Karpas-422 (cell line): Measurements from ENCODE around the gene TTC23. TPM values are rescaled to one million over a fixed set of nuclear protein-coding genes. Genes with fewer than 3 reads are reported as not detected.

Source experiments
- DNase-seq: peaks from one replicate; pipeline ENCODE4 v3.0.0-alpha.2; 2015
- H2AFZ ChIP-seq: fragments of 200-600 bp; sonication (generic); 2 replicates; pipeline ENCODE4 v1.6.1; 2014; ENCODE audit warnings: antibody characterized with exemption, low read length, mixed read lengths
- H3K27ac ChIP-seq: fragments of 200-600 bp; sonication (generic); 2 replicates; pipeline ENCODE4 v1.5.1; 2014; ENCODE audit warnings: mild to moderate bottlenecking, low read length, moderate library complexity
- H3K27me3 ChIP-seq: fragments of 200-600 bp; sonication (generic); 2 replicates; pipeline ENCODE4 v1.6.1; 2014; ENCODE audit warnings: low read length, mixed read lengths
- H3K36me3 ChIP-seq: fragments of 200-600 bp; sonication (generic); 2 replicates; pipeline ENCODE4 v1.6.1; 2014; ENCODE audit warnings: low read length, mixed read lengths; ENCODE audit not compliant: insufficient read depth
- H3K4me1 ChIP-seq: fragments of 200-600 bp; sonication (generic); 2 replicates; pipeline ENCODE4 v1.6.1; 2014; ENCODE audit warnings: mild to moderate bottlenecking, low read length, mixed read lengths
- H3K4me2 ChIP-seq: fragments of 200-600 bp; sonication (generic); 2 replicates; pipeline ENCODE4 v1.6.1; 2014; ENCODE audit warnings: low read length, low read depth, mild to moderate bottlenecking; ENCODE audit not compliant: poor library complexity, severe bottlenecking
- H3K4me3 ChIP-seq: fragments of 200-600 bp; sonication (generic); 2 replicates; pipeline ENCODE4 v1.5.1; 2014; ENCODE audit warnings: mild to moderate bottlenecking, antibody characterized with exemption, low read length, mixed read lengths
- H3K79me2 ChIP-seq: fragments of 200-600 bp; sonication (generic); 2 replicates; pipeline ENCODE4 v1.6.1; 2014; ENCODE audit warnings: mild to moderate bottlenecking, low read length, mixed read lengths
- H3K9ac ChIP-seq: fragments of 200-600 bp; sonication (generic); 2 replicates; pipeline ENCODE4 v1.6.0; 2014; ENCODE audit warnings: low read length
- H3K9me2 ChIP-seq: fragments of 200-600 bp; sonication (generic), shearing (Covaris generic); replicated peaks from 2 replicates; pipeline ENCODE4 v1.6.0; 2014; ENCODE audit warnings: mild to moderate bottlenecking, low read length, moderate library complexity; ENCODE audit not compliant: insufficient read depth
- H3K9me3 ChIP-seq: fragments of 300-700, 200-600 bp; sonication (generic); 2 replicates; pipeline ENCODE4 v1.6.1; 2014; ENCODE audit warnings: low read length, mixed read lengths
- H4K20me1 ChIP-seq: fragments of 200-600 bp; sonication (generic); 2 replicates; pipeline ENCODE4 v1.6.1; 2014; ENCODE audit warnings: mild to moderate bottlenecking, antibody characterized with exemption, low read length, low read depth; ENCODE audit not compliant: insufficient read depth
- total RNA-seq: library from RNA; depleted of rRNA; stranded (reverse); fragments of >200 nt; shearing (Covaris generic); gene quantifications from 2 replicates; pipeline ENCODE4 v1.2.3, GENCODE V29; 2014; ENCODE audit warnings: low replicate concordance

The TTC23 gene
- total RNA-seq, 1 experiment from 2014 or later: 9.0 TPM

DNA sequence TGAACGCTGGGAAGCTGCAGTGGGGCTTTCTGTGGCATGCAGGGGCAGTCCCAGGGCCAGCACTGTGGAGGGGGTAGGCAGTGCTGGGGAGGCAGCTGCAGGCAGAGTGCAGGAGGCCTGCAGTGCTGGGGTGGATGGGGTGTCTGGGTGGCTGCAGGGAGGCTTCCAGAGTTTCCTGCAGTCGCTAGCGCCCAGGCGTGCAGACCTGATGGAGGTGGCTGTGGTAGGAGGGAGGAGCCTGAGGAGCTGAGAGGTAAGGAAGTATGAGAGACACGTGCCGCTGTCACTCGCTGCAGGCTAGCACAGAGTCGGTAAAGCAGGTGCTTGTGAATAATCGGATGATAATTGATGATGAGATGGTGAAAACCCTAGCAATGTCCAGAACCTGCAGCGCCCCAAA, 128.2 kb downstream of the TTC23 start:
- no peak for DNase-seq
- no peak overlapping the region for H3K4me3 ChIP-seq
- no peaks in the 10 kb centered on the region for H3K27me3 ChIP-seq
- H3K27ac ChIP-seq: no peak overlapping the region
- H4K20me1 ChIP-seq: no peaks in the 10 kb centered on the region
- no peaks in the 10 kb centered on the region for H3K4me1 ChIP-seq
- H3K9me3 ChIP-seq: no peaks in the 10 kb centered on the region
- H2AFZ ChIP-seq: no peak overlapping the region
- no peak overlapping the region for H3K9ac ChIP-seq
- H3K9me2 ChIP-seq: no peaks in the 10 kb centered on the region
- H3K79me2 ChIP-seq: no peaks in the 10 kb centered on the region
- no peak overlapping the region for H3K4me2 ChIP-seq
- H3K36me3 ChIP-seq: no peaks in the 10 kb centered on the region

DNA sequence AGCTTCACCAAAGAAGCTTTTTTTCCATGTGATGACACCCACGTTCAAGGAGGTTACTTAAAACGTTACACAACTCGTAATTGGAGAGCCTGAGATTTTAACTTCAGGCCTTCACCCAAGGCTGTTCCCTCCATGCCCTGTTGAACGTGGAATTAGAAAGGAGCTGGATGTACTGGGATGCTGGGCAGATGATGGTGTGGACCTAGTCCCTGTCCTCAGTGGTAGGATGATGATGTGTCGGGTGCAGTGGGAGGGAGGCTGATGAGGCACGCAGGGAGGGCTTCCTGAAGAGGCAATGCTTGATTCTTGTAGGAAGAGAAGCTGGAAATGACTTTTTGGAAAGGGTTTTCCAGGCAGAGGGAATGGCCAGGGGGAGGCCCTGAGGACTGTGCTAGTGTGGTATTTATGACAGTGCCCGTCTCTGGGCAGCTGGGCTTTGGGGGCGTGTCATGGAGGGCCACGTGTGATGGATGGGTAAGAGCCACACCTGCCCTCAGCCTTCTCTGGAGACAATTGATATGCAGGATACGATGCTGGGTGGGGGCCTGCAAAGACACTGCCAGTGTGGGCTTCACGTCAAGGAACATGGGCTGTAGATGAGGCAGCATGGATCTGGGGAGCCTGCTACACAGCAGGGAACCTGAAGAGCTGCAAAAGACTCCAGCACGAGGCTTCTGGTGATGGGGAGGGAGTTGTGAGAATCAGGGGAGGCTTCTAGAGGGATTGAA, 129.2 kb downstream of the TTC23 start:
- H3K27me3 ChIP-seq: no peaks in the 10 kb centered on the region
- no peaks in the 10 kb centered on the region for H3K9me3 ChIP-seq
- no peaks in the 10 kb centered on the region for H3K36me3 ChIP-seq
- H3K4me1 ChIP-seq: no peaks in the 10 kb centered on the region
- no peaks in the 10 kb centered on the region for H3K9me2 ChIP-seq
- no peak overlapping the region for H2AFZ ChIP-seq
- H3K79me2 ChIP-seq: no peaks in the 10 kb centered on the region
- DNase-seq: no peak
- no peak overlapping the region for H3K4me3 ChIP-seq
- H4K20me1 ChIP-seq: no peaks in the 10 kb centered on the region
- H3K4me2 ChIP-seq: no peak overlapping the region
- no peak overlapping the region for H3K27ac ChIP-seq
- H3K9ac ChIP-seq: no peak overlapping the region

DNA sequence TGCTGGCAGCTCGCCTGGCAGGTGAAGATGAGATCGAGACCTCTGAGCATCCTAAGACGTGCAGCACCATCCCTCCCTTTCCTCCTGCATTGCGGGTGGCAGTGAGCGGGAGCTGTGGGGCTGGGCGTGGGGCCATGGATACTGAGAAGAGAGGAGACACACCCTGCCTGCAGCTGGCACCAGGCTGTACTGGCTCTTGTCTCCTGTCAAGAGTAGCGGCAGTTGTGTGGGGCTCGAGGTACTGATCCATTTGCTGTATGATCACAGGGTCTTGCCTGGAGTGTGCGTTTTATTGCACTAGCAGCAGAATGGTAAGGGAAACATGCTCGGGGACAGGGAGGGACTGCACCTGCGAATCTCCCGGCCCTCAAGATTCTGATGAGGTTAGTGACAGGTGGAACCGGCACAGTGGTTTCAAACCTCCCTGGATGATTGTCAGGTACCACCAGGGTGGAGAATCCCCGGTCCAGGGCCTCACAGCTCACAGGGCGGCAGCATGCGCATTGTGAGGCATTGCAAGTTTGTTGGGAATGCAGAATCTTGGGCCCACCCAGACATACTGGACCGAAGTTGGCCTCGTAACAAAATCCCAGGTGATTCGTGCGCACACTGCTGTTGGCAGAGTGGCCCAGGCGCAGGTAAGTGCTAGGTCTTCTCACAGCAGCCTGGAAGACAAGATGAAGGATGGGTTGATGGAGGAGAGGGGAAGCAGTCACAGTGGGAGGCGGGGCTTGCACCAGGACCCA, 130.4 kb downstream of the TTC23 start:
- no peak overlapping the region for H3K27ac ChIP-seq
- no peak overlapping the region for H3K4me3 ChIP-seq
- H3K9me3 ChIP-seq: no peaks in the 10 kb centered on the region
- H3K4me2 ChIP-seq: no peak overlapping the region
- H3K79me2 ChIP-seq: no peaks in the 10 kb centered on the region
- no peaks in the 10 kb centered on the region for H4K20me1 ChIP-seq
- H3K9ac ChIP-seq: no peak overlapping the region
- no peaks in the 10 kb centered on the region for H3K4me1 ChIP-seq
- H3K36me3 ChIP-seq: no peaks in the 10 kb centered on the region
- DNase-seq: no peak
- no peak overlapping the region for H2AFZ ChIP-seq
- no peaks in the 10 kb centered on the region for H3K9me2 ChIP-seq
- H3K27me3 ChIP-seq: no peaks in the 10 kb centered on the region

DNA sequence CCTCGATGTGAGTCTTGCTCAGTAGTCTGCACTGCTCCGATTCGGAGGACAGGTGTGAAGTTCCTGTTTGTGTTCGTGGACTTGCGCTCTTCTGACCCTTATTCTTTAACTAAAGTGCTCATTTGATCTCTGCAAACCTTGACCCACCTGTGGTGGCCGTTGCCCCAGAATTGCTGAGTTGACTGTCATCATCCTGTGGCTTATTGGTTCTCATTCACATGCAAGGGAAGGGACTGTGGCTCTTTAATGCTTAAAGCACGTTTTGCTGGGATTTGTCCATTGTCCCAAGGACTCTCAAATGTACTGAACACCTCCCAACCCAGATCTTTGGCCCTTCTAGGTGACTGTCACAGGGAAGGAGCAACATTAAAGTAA, 131.1 kb downstream of the TTC23 start:
- Histone ChIP-seq H3K4me3 (no peak overlapping the region), H3K9me2 (no peaks in the 10 kb centered on the region), H4K20me1 (no peaks in the 10 kb centered on the region), H3K4me1 (no peaks in the 10 kb centered on the region), H3K36me3 (no peaks in the 10 kb centered on the region), H3K79me2 (no peaks in the 10 kb centered on the region), H3K4me2 (no peak overlapping the region), H3K9me3 (no peaks in the 10 kb centered on the region), H3K9ac (no peak overlapping the region), H2AFZ (no peak overlapping the region), H3K27ac (no peak overlapping the region), H3K27me3 (no peaks in the 10 kb centered on the region)
- no peak for DNase-seq

DNA sequence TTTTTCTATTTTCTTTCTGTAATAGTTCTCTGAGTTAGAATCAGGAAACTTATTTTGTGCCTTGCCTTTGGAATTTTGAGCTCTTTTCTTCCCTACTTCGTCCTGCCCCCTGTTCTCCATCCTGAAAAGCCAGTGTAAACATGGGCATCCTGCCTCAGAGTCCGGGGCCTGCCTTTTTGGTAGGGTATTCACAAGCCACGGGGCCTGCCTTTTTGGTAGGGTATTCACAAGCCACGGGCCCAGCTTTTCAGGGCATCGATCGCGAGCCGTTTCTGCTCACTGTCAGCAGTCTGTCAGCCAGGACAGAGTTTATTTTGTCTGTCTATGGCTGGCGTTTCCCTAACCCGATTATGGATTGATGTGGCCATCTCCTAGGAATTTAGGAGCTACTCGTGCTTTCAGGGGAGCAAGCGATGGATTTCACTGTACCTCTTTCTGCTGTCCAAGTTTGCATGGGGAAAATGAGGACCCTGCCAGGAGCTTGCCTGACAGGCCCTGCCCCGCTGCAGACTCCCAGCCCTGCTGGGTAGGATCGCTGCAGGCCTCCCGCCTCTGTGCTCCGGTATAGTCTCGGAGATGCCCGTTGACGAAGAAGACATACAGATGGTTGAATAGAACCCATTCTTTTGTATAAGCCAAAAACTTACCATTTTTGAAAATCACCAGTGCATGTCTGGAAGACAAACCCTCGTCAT, 131.7 kb downstream of the TTC23 start:
- H3K27me3 ChIP-seq: no peaks in the 10 kb centered on the region
- no peak overlapping the region for H3K4me2 ChIP-seq
- H3K4me3 ChIP-seq: no peak overlapping the region
- no peaks in the 10 kb centered on the region for H3K9me3 ChIP-seq
- no peaks in the 10 kb centered on the region for H3K79me2 ChIP-seq
- H3K4me1 ChIP-seq: no peaks in the 10 kb centered on the region
- no peak overlapping the region for H3K27ac ChIP-seq
- no peak overlapping the region for H2AFZ ChIP-seq
- H4K20me1 ChIP-seq: no peaks in the 10 kb centered on the region
- H3K9ac ChIP-seq: no peak overlapping the region
- no peaks in the 10 kb centered on the region for H3K9me2 ChIP-seq
- DNase-seq: no peak
- no peaks in the 10 kb centered on the region for H3K36me3 ChIP-seq

DNA sequence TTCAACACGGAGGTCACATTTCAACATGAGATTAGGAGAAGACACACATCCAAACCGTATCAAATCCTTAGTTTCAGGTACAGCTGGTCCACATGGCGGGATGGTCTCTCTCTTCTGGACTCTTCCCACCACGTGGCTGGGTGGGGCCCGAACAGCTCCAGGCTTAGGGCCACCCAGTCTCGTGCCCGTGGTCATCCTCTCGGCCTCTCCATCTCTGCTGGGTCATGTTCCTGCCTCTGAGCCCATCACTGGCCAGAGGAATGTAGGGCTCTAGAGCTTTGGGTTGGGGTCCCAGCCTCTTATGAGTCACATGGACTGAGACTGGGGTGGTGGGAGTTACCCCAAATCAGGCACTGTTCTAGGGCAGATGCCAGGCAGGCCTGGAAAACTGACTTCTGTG, 132.3 kb downstream of the TTC23 start:
- Histone ChIP-seq H3K27ac (no peak overlapping the region), H4K20me1 (no peaks in the 10 kb centered on the region), H3K27me3 (no peaks in the 10 kb centered on the region), H3K4me2 (no peak overlapping the region), H3K9ac (no peak overlapping the region), H2AFZ (no peak overlapping the region), H3K79me2 (no peaks in the 10 kb centered on the region), H3K9me2 (no peaks in the 10 kb centered on the region), H3K9me3 (no peaks in the 10 kb centered on the region), H3K4me3 (no peak overlapping the region), H3K4me1 (no peaks in the 10 kb centered on the region), H3K36me3 (no peaks in the 10 kb centered on the region)
- DNase-seq: no peak

DNA sequence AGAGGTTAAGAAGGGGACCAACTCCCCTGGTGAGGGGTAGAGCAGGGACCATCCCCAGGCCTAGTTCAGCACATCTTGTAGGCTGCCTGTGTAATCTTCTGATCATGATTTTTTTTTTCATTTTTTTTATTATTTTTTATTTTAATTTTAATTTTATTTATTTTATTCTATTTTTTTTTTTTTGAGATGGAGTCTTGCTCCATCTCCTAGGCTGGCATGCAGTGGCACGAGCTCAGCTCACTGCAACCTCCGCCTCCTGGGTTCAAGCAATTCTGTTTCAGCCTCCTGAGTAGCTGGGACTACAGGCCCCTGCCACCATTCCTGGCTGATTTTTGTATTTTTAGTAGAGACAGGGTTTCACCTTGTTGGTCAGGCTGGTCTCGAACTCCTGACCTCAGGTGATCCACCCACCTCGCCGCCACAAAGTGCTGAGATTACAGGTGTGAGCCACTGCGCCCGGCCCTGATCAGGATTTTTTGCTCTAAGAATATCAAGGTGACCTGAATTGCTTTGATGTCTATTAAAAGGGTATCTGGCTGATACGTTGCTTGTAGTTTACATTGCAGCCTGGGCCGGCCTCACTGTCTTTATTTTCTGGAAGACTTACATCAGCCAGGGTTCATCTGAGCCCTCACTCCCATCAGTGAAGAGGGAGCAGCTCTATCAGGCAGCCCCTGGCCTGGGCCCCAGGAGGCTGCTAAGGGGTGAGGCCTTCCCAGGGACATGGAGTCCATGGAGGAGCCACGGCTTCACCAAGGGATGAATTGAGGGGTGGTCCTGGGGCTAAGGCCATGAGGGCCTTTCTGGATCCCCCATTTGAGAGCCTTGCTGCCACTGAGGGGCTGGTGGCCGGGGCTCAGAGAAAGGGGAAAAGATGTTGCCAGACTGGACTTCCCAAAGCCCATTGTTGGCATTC, 133.8 kb downstream of the TTC23 start:
- DNase-seq: no peak
- no peak overlapping the region for H3K4me2 ChIP-seq
- no peak overlapping the region for H3K9ac ChIP-seq
- no peaks in the 10 kb centered on the region for H3K9me2 ChIP-seq
- H3K27ac ChIP-seq: no peak overlapping the region
- H3K4me3 ChIP-seq: no peak overlapping the region
- H3K4me1 ChIP-seq: no peaks in the 10 kb centered on the region
- no peaks in the 10 kb centered on the region for H3K9me3 ChIP-seq
- no peaks in the 10 kb centered on the region for H3K27me3 ChIP-seq
- no peaks in the 10 kb centered on the region for H3K79me2 ChIP-seq
- no peaks in the 10 kb centered on the region for H3K36me3 ChIP-seq
- no peak overlapping the region for H2AFZ ChIP-seq
- H4K20me1 ChIP-seq: no peaks in the 10 kb centered on the region
